Tibial nerve (tissue), 4 donors: ENCODE data around the gene FDX2. TPM values are rescaled to one million over a fixed set of nuclear protein-coding genes. Genes with fewer than 3 reads are reported as not detected.

Source experiments
- DNase-seq, 2 donors: peaks; one replicate each; pipeline ENCODE4 v3.0.0-alpha.2; 2019; ENCODE audit warnings: low spot score in 2 of 2
- H3K27ac ChIP-seq, 4 donors: fragments of 200-600 bp; sonication (generic) in 3 of 4; one replicate each; pipeline ENCODE4 v1.5.1; 2017 to 2019; ENCODE audit warnings: mild to moderate bottlenecking in 1 of 4
- H3K27me3 ChIP-seq, 2 donors: fragments of 200-600 bp; sonication (generic) in 1 of 2; one replicate each; pipeline versions ENCODE4 v1.5.1 to v1.6.0; 2017 to 2019
- H3K36me3 ChIP-seq, 3 donors: fragments of 200-600 bp; sonication (generic); one replicate each; pipeline ENCODE4 v1.5.1; 2018 to 2019
- H3K4me1 ChIP-seq, 4 donors: fragments of 200-600 bp; sonication (generic) in 3 of 4; one replicate each; pipeline ENCODE4 v1.5.1; 2017 to 2019
- H3K4me3 ChIP-seq, 4 donors: fragments of 200-600 bp; sonication (generic) in 3 of 4; one replicate each; pipeline ENCODE4 v1.5.1; 2017 to 2019; ENCODE audit warnings: mild to moderate bottlenecking in 1 of 4, moderate library complexity in 1 of 4
- H3K9me3 ChIP-seq, 4 donors: fragments of 200-600 bp; sonication (generic) in 3 of 4; one replicate each; pipeline ENCODE4 v1.5.1; 2017 to 2019
- EP300 ChIP-seq, 2 donors: sonication (generic); formaldehyde crosslinking; IDR thresholded peaks; one replicate each; pipeline ENCODE4 v1.6.1; 2017; ENCODE audit warnings: antibody characterized with exemption in 2 of 2, mild to moderate bottlenecking in 1 of 2
- POLR2A ChIP-seq, 2 donors: fragments of 450-650 bp; IDR thresholded peaks; one replicate each; pipeline ENCODE4 v1.6.1; 2017; ENCODE audit warnings: antibody characterized with exemption in 2 of 2, mild to moderate bottlenecking in 2 of 2, moderate library complexity in 2 of 2
- WGBS, 2 donors: methylation state at CpG; one replicate each; pipeline ENCODE4 v1.1.5; 2018; 5-methylcytosine and 5-hydroxymethylcytosine counted together
- total RNA-seq, 4 donors: library from RNA; depleted of rRNA; stranded (reverse); fragments of >200 nt; gene quantifications; one replicate each; pipeline ENCODE4 v1.1.0, GENCODE V29; 2016
- TF ChIP-seq, protein P1 (sequence below), 5 experiments: fragments of 200-600 bp in 3 of 5; fragments of 450-650 bp in 2 of 5; sonication (generic) in 3 of 5; IDR thresholded peaks; one replicate each; pipeline ENCODE4 v1.5.1; 2016 to 2019; ENCODE audit warnings: antibody characterized with exemption in 5 of 5, mild to moderate bottlenecking in 3 of 5, moderate library complexity in 2 of 5

Gene FDX2
- total RNA-seq, 4 donors from 2014 or later, result 10.0 to 29.1 (median 18.2) TPM

DNA sequence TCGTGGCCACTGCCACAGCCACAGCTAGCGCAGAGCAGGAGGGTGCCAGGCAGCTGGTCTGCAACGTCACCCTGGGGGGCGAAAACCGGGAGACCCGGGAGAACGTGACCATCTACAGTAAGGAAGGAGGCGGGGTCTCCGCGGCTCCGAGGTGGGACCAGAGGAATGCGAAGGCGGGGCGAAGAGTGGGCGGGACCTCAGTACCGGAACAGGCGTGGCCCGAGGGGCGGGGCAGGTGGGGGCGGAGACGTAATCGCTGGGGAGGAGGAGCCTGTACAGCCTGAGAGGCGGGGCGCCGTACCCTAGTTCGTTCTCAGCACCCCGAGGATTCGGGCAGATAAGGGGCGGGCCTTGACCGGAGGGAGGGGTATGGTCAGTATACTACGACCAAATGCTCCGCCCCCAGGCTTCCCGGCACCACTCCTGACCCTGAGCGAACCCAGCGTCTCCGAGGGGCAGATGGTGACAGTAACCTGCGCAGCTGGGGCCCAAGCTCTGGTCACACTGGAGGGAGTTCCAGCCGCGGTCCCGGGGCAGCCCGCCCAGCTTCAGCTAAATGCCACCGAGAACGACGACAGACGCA, 23.5 kb downstream of the FDX2 start:
- Histone ChIP-seq H3K4me3 (peak overlapping the region in 3 of 4 donors; percentile 0 to 43 (median 19)), H3K27ac (no peak overlapping the region), H3K36me3 (no peaks in the 10 kb centered on the region), H3K9me3 (no peaks in the 10 kb centered on the region), H3K4me1 (peaks cover 0 to 89% (median 52%) of the 10 kb centered on the region in 4 donors), H3K27me3 (peaks cover 3 to 97% of the 10 kb centered on the region in 2 donors)
- TF ChIP-seq EP300 (IDR thresholded peaks at IDR 0.05) (no peak), POLR2A (IDR thresholded peaks at IDR 0.05) (no peak)
- TF ChIP-seq, protein P1, sequence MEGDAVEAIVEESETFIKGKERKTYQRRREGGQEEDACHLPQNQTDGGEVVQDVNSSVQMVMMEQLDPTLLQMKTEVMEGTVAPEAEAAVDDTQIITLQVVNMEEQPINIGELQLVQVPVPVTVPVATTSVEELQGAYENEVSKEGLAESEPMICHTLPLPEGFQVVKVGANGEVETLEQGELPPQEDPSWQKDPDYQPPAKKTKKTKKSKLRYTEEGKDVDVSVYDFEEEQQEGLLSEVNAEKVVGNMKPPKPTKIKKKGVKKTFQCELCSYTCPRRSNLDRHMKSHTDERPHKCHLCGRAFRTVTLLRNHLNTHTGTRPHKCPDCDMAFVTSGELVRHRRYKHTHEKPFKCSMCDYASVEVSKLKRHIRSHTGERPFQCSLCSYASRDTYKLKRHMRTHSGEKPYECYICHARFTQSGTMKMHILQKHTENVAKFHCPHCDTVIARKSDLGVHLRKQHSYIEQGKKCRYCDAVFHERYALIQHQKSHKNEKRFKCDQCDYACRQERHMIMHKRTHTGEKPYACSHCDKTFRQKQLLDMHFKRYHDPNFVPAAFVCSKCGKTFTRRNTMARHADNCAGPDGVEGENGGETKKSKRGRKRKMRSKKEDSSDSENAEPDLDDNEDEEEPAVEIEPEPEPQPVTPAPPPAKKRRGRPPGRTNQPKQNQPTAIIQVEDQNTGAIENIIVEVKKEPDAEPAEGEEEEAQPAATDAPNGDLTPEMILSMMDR (IDR thresholded peaks at IDR 0.05), result no peak
- peak; percentile 47 to 61 for DNase-seq
- 2 to 3% methylated on average over 34 to 41 of the region's 45 CpGs for WGBS, 2 donors

DNA sequence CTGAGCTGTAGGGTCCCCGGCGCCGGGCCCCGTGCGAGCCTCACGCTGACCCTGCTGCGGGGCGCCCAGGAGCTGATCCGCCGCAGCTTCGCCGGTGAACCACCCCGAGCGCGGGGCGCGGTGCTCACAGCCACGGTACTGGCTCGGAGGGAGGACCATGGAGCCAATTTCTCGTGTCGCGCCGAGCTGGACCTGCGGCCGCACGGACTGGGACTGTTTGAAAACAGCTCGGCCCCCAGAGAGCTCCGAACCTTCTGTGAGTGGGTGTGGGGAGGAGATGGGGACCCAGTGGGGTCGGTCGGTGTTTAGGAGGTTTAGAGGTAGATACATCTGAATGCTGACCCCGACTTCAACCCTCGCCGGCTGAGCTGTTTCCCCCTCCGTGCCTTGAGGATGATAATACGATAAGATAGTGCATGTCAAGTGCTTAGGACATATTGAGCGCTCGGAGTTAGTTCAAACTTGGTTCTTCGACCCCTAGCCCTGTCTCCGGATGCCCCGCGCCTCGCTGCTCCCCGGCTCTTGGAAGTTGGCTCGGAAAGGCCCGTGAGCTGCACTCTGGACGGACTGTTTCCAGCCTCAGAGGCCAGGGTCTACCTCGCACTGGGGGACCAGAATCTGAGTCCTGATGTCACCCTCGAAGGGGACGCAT, 24.1 kb downstream of the FDX2 start:
- WGBS, 2 donors, result 2 to 3% methylated on average over 8 to 37 of the region's 49 CpGs
- peaks cover 3 to 97% of the 10 kb centered on the region in 2 donors for H3K27me3 ChIP-seq
- H3K4me3 ChIP-seq, result peak overlapping the region; percentile 0 to 43 (median 25)
- H3K27ac ChIP-seq, result no peak overlapping the region
- H3K4me1 ChIP-seq, result peaks cover 0 to 95% (median 57%) of the 10 kb centered on the region in 4 donors
- no peaks in the 10 kb centered on the region for H3K9me3 ChIP-seq
- DNase-seq, result no peak
- no peaks in the 10 kb centered on the region for H3K36me3 ChIP-seq
- TF ChIP-seq EP300 (IDR thresholded peaks at IDR 0.05) (no peak), POLR2A (IDR thresholded peaks at IDR 0.05) (no peak)
- TF ChIP-seq, protein P1 (IDR thresholded peaks at IDR 0.05), result no peak

DNA sequence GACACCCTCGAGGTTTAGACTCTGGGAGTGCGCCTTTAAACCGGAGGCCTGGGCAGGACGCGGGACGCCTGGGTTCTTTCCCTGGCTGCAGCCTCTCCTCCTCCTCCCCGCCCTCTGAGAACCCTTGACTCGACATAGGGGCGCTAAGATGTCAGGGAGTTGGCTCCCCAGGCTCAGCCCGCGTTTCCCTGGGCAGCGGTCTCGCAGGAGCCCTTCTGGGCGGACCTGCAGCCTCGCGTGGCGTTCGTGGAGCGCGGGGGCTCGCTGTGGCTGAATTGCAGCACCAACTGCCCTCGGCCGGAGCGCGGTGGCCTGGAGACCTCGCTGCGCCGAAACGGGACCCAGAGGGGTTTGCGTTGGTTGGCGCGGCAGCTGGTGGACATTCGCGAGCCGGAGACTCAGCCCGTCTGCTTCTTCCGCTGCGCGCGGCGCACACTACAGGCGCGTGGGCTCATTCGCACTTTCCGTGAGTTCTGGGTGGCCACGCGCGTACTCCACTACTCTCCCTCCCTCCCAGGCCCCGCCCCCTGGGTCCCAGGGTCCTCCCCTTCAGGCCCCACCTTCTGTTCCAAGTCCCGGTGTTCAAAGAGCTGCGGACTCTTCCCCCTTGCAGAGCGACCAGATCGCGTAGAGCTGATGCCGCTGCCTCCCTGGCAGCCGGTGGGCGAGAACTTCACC, 24.8 kb downstream of the FDX2 start:
- no peaks in the 10 kb centered on the region for H3K9me3 ChIP-seq
- TF ChIP-seq POLR2A (IDR thresholded peaks at IDR 0.05) (no peak), EP300 (IDR thresholded peaks at IDR 0.05) (no peak)
- TF ChIP-seq, protein P1 (IDR thresholded peaks at IDR 0.05), result no peak
- DNase-seq, result no peak
- peak overlapping the region in 3 of 4 donors; percentile 19 to 43 (median 31) for H3K4me3 ChIP-seq
- 0 to 3% methylated on average over 9 to 47 of the region's 57 CpGs for WGBS, 2 donors
- H3K4me1 ChIP-seq, result peaks cover 0 to 92% (median 56%) of the 10 kb centered on the region in 4 donors
- peaks cover 0 to under 1% (median 0%) of the 10 kb centered on the region in 3 donors for H3K36me3 ChIP-seq
- no peak overlapping the region for H3K27ac ChIP-seq
- H3K27me3 ChIP-seq, result peaks cover 3 to 94% of the 10 kb centered on the region in 2 donors

DNA sequence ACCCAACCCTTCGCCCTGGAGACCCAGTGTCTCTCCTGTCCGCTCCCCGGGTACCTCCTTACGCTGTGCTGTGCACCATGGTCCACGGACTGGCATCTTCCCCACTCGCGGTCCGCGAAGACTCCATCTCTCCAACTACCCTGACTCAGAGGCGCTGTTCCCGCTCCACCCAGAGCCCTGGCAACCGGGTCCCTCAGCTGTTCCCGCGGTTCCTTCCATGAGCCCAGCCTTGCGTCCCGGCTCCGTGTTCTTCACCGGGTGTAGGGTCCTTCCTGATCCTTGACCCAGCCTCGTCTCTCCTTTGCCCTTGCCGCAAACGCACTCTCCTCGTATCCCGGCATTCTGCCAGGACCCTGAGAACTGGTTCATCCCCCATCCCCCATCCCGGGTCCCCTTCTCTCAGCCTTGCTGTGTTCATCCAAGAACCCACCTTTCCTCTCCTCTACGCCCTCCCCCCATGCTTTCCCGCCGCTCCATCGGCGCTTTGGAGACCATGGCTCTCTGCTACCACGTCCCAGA, 25.4 kb downstream of the FDX2 start:
- Histone ChIP-seq H3K9me3 (no peaks in the 10 kb centered on the region), H3K27me3 (peaks cover 3 to 88% of the 10 kb centered on the region in 2 donors), H3K36me3 (peaks cover 0 to 6% (median 0%) of the 10 kb centered on the region in 3 donors), H3K4me3 (peak overlapping the region in 3 of 4 donors; percentile 19 to 43 (median 31)), H3K27ac (no peak overlapping the region), H3K4me1 (peaks cover 0 to 86% (median 53%) of the 10 kb centered on the region in 4 donors)
- DNase-seq, result no peak
- 1% methylated on average over 30 of the region's 30 CpGs for WGBS, 2 donors
- TF ChIP-seq POLR2A (IDR thresholded peaks at IDR 0.05) (no peak), EP300 (IDR thresholded peaks at IDR 0.05) (no peak)
- TF ChIP-seq, protein P1 (IDR thresholded peaks at IDR 0.05), result no peak
